ENCODE measurements around the gene PPARG. TPM values are rescaled to one million over a fixed set of nuclear protein-coding genes. Genes with fewer than 3 reads are reported as not detected.
"Not testable (repeated sequence)": the region's sequence is repeated elsewhere in the genome, so short reads cannot be mapped to it uniquely, and the experiment has no call there.

The PPARG gene
- polyA plus RNA-seq, 1 donor: 10.4 TPM

GRCh38 chr3:12372741-12373280 is 83.9 kb downstream of the PPARG start:
- H3K4me1 ChIP-seq (ENCODE audit: control insufficient read depth, insufficient read depth, low read length): peaks cover 4% of the 10 kb centered on the region
- H3K27ac ChIP-seq (ENCODE audit: low read length): no peak overlapping the region
- no peaks in the 10 kb centered on the region for H3K9me3 ChIP-seq (ENCODE audit: control insufficient read depth, low read depth, low read length)
- peak; percentile 32 to 62 for DNase-seq
- no peak overlapping the region for H3K4me3 ChIP-seq (ENCODE audit: low read length)
- H3K36me3 ChIP-seq (ENCODE audit: control insufficient read depth, insufficient read depth, low read length): no peaks in the 10 kb centered on the region
- no peaks in the 10 kb centered on the region for H3K27me3 ChIP-seq (ENCODE audit: control insufficient read depth, insufficient read depth, low read length)
- no CpG with 5 or more reads among the region's 2 CpGs for WGBS (ENCODE audit: insufficient coverage, low lambda C conversion rate)

GRCh38 chr3:12375572-12375971 is 86.7 kb downstream of the PPARG start:
- Histone ChIP-seq H3K9me3 (ENCODE audit: control insufficient read depth, low read depth, low read length) (no peaks in the 10 kb centered on the region), H3K27ac (ENCODE audit: low read length) (no peak overlapping the region), H3K4me3 (ENCODE audit: low read length) (no peak overlapping the region), H3K4me1 (ENCODE audit: control insufficient read depth, insufficient read depth, low read length) (peaks cover 8% of the 10 kb centered on the region), H3K36me3 (ENCODE audit: control insufficient read depth, insufficient read depth, low read length) (no peaks in the 10 kb centered on the region), H3K27me3 (ENCODE audit: control insufficient read depth, insufficient read depth, low read length) (no peaks in the 10 kb centered on the region)
- DNase-seq: no peak
- WGBS (ENCODE audit: insufficient coverage, low lambda C conversion rate): no CpG with 5 or more reads among the region's 4 CpGs

DNA sequence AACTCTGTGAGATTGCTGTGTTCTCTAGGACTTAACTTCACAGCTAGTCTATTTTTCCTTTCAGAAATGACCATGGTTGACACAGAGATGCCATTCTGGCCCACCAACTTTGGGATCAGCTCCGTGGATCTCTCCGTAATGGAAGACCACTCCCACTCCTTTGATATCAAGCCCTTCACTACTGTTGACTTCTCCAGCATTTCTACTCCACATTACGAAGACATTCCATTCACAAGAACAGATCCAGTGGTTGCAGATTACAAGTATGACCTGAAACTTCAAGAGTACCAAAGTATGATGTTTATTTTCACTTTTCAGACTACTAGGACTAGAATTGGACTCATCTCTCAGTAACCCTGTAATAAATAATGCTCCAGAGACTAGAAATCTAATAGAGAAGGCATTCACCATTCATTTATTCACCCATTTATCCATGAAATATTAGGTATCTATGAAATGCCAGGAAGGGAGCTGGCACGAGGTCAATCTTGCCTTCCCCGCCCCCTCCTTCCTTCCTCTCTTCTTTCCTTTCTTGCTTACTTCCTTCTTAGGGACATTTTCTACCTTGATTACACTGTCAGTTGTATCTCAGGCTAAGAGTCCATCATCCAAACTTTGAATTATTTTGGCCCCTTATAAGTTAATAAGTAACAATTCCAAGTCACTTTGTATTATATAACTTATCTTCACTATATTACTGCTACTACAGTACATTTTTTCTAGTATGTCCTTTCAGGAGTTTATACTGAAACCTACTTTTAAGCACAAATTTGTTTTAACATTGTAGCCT is 91.0 kb downstream of the PPARG start:
- peak; percentile 13 to 70 for DNase-seq
- Histone ChIP-seq H3K36me3 (ENCODE audit: control insufficient read depth, insufficient read depth, low read length) (no peaks in the 10 kb centered on the region), H3K4me3 (ENCODE audit: low read length) (no peak overlapping the region), H3K9me3 (ENCODE audit: control insufficient read depth, low read depth, low read length) (no peaks in the 10 kb centered on the region), H3K27ac (ENCODE audit: low read length) (peak overlapping the region; percentile 66), H3K4me1 (ENCODE audit: control insufficient read depth, insufficient read depth, low read length) (peaks cover 15% of the 10 kb centered on the region), H3K27me3 (ENCODE audit: control insufficient read depth, insufficient read depth, low read length) (no peaks in the 10 kb centered on the region)
- 50% methylated on average over 2 of the region's 5 CpGs for WGBS (ENCODE audit: insufficient coverage, low lambda C conversion rate)

GRCh38 chr3:12380461-12380860 is 91.6 kb downstream of the PPARG start:
- Histone ChIP-seq H3K9me3 (ENCODE audit: control insufficient read depth, low read depth, low read length) (no peaks in the 10 kb centered on the region), H3K4me3 (ENCODE audit: low read length) (no peak overlapping the region), H3K4me1 (ENCODE audit: control insufficient read depth, insufficient read depth, low read length) (peaks cover 15% of the 10 kb centered on the region), H3K27ac (ENCODE audit: low read length) (peak overlapping the region; percentile 66), H3K36me3 (ENCODE audit: control insufficient read depth, insufficient read depth, low read length) (no peaks in the 10 kb centered on the region), H3K27me3 (ENCODE audit: control insufficient read depth, insufficient read depth, low read length) (no peaks in the 10 kb centered on the region)
- no CpG with 5 or more reads among the region's 3 CpGs for WGBS (ENCODE audit: insufficient coverage, low lambda C conversion rate)
- DNase-seq: no peak

GRCh38 chr3:12381199-12381598 is 92.3 kb downstream of the PPARG start:
- no peaks in the 10 kb centered on the region for H3K27me3 ChIP-seq (ENCODE audit: control insufficient read depth, insufficient read depth, low read length)
- no peak overlapping the region for H3K4me3 ChIP-seq (ENCODE audit: low read length)
- no peaks in the 10 kb centered on the region for H3K36me3 ChIP-seq (ENCODE audit: control insufficient read depth, insufficient read depth, low read length)
- H3K9me3 ChIP-seq (ENCODE audit: control insufficient read depth, low read depth, low read length): no peaks in the 10 kb centered on the region
- H3K4me1 ChIP-seq (ENCODE audit: control insufficient read depth, insufficient read depth, low read length): peaks cover 15% of the 10 kb centered on the region
- H3K27ac ChIP-seq (ENCODE audit: low read length): no peak overlapping the region
- WGBS (ENCODE audit: insufficient coverage, low lambda C conversion rate): 83% methylated on average over 1 of the region's 1 CpG
- DNase-seq: no peak

DNA sequence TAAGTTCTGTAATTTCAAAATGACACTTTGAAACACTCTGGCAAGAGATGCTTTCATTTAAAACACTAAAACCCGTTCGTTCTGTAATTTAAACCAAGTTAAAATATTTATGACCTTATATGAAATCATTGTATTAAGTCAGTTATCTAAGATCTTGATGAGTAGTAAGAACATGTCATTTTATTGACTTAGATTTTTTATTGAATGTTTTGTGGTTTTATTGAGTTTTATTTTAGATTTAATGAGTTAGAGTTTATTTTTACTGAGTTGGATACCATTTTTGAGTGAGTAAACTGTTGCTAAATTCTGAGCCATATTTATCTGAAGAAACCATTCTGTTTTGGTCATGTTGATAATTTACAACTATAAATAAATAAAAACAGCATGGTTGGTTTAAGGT is 94.3 kb downstream of the PPARG start:
- Histone ChIP-seq H3K4me1 (ENCODE audit: control insufficient read depth, insufficient read depth, low read length) (peaks cover 15% of the 10 kb centered on the region), H3K27ac (ENCODE audit: low read length) (no peak overlapping the region), H3K9me3 (ENCODE audit: control insufficient read depth, low read depth, low read length) (peaks cover 3% of the 10 kb centered on the region), H3K27me3 (ENCODE audit: control insufficient read depth, insufficient read depth, low read length) (no peaks in the 10 kb centered on the region), H3K36me3 (ENCODE audit: control insufficient read depth, insufficient read depth, low read length) (no peaks in the 10 kb centered on the region), H3K4me3 (ENCODE audit: low read length) (no peak overlapping the region)
- WGBS (ENCODE audit: insufficient coverage, low lambda C conversion rate): 90% methylated on average over 2 of the region's 2 CpGs
- DNase-seq: no peak

DNA sequence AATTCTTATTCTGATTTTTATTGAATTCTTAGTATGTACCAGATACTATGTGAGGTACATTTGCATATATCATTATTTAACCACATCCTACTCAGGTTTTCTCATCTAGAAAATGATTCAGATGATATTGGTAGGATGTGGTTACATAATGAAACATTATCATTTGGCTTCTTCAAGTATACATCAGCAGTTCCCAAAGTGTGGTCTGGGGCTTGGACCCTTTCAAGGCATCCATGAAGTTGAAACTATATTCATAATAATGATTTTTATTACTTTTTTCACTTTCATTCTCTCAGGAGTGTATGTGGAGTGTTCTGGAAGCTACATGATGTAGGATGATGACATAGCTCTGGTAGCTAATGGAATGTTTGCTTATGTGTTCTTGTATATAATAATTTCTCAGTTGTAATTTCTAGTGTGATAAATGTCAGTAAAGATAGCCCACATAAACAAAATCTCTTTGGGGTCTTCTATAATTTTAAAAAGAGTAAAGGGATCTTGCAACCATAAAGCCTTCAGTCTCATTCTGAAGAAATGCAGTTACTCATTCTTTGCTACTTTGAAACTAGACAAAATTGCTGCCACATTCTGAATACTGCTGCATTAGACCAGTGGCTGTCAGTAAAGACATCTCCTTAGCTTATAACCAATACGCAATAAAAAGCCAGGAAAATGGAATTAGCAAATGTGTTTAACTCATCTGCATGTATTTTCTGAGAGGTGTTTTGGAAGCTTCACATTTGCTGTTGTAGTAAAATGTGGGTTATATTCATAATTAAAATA is 95.8 kb downstream of the PPARG start:
- Histone ChIP-seq H3K27me3 (ENCODE audit: control insufficient read depth, insufficient read depth, low read length) (no peaks in the 10 kb centered on the region), H3K9me3 (ENCODE audit: control insufficient read depth, low read depth, low read length) (peaks cover 3% of the 10 kb centered on the region), H3K4me1 (ENCODE audit: control insufficient read depth, insufficient read depth, low read length) (peaks cover 15% of the 10 kb centered on the region), H3K27ac (ENCODE audit: low read length) (no peak overlapping the region), H3K4me3 (ENCODE audit: low read length) (no peak overlapping the region), H3K36me3 (ENCODE audit: control insufficient read depth, insufficient read depth, low read length) (no peaks in the 10 kb centered on the region)
- no peak for DNase-seq
- WGBS (ENCODE audit: insufficient coverage, low lambda C conversion rate): 80% methylated on average over 1 of the region's 1 CpG

DNA sequence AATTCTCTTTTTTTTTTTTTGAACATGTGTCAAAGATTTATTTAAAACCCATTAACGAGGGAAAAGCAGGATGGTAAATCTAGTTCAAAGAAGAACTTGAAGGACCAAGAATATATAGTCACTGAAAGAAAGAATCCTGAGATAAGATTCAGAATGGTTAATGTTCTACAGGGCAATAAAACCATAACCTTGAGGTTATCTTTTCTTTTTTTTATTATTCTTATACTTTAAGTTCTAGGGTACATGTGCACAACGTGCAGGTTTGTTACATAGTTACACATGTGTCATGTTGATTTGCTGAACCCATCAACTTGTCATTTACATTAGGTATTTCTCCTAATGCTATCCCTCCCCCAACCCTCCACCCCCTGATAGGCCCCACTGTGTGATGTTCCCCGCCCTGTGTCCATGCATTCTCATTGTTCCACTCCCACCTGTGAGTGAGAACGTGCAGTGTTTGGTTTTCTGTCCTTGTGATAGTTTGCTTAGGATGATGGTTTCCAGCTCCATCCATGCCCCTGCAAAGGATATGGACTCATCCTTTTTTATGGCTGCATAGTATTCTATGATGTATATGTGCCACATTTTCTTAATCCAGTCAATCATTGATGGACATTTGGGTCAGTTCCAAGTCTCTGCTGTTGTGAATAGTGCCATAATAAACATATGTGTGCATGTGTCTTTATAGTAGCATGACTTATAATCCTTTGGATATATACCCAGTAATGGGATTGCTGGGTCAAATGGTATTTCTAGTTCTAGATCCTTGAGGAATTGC is 97.8 kb downstream of the PPARG start:
- H3K4me3 ChIP-seq (ENCODE audit: low read length); H3K27me3 ChIP-seq (ENCODE audit: control insufficient read depth, insufficient read depth, low read length); H3K4me1 ChIP-seq (ENCODE audit: control insufficient read depth, insufficient read depth, low read length); H3K36me3 ChIP-seq (ENCODE audit: control insufficient read depth, insufficient read depth, low read length); H3K9me3 ChIP-seq (ENCODE audit: control insufficient read depth, low read depth, low read length): not testable (repeated sequence)
- DNase-seq: peak; percentile 13 to 63
- peak overlapping the region; percentile 40 for H3K27ac ChIP-seq (ENCODE audit: low read length)
- 28% methylated on average over 2 of the region's 4 CpGs for WGBS (ENCODE audit: insufficient coverage, low lambda C conversion rate)

DNA sequence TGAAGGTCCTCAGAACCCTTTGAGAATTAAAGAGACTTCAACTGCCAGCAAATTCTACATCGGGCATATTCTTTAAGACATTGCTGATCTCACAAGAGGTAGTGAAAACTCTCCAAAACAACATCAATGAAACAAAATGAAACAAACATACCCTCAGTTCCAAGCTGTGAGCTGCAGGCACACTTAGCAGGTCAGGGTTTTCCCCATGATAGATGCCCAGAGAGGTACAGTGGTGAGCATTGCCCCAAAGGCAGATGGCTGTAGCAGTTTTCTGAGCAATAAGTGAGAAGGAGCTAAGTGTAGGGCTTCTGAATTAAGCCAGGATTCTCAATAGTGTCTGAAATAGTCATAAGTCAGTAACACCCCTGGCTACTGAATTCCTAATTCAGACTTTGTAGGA is 99.3 kb downstream of the PPARG start:
- WGBS (ENCODE audit: insufficient coverage, low lambda C conversion rate): no CpG with 5 or more reads among the region's 1 CpG
- Histone ChIP-seq H3K36me3 (ENCODE audit: control insufficient read depth, insufficient read depth, low read length) (no peaks in the 10 kb centered on the region), H3K4me1 (ENCODE audit: control insufficient read depth, insufficient read depth, low read length) (no peaks in the 10 kb centered on the region), H3K27ac (ENCODE audit: low read length) (no peak overlapping the region), H3K27me3 (ENCODE audit: control insufficient read depth, insufficient read depth, low read length) (no peaks in the 10 kb centered on the region), H3K9me3 (ENCODE audit: control insufficient read depth, low read depth, low read length) (peaks cover 3% of the 10 kb centered on the region), H3K4me3 (ENCODE audit: low read length) (no peak overlapping the region)
- no peak for DNase-seq

All from large intestine (tissue), 3 donors.